GM21737 (cell line): ENCODE data around the gene FBXO28.
"Not testable (repeated sequence)": the region's sequence is repeated elsewhere in the genome, so short reads cannot be mapped to it uniquely, and the experiment has no call there.

Experiments
- ATAC-seq: cut with Tn5 transposase; IDR thresholded peaks from one replicate; pipeline ENCODE4 v1.9.1; 2021; ENCODE audit warnings: mild to moderate bottlenecking, moderate library complexity; ENCODE audit not compliant: unreplicated experiment

Gene FBXO28

GRCh38 chr1:224183591-224184312, 69.8 kb downstream of the FBXO28 start:
- peak; percentile 48 for ATAC-seq

- no peak for ATAC-seq
Observed at GRCh38 chr1:224185208-224185607, 71.3 kb downstream of the FBXO28 start.

- ATAC-seq, result no peak
Observed at GRCh38 chr1:224188286-224188685, 74.4 kb downstream of the FBXO28 start.

- no peak for ATAC-seq
Observed at GRCh38 chr1:224189561-224189960, 75.7 kb downstream of the FBXO28 start.

GRCh38 chr1:224192082-224192788, 78.3 kb downstream of the FBXO28 start:
- no peak for ATAC-seq

- no peak for ATAC-seq
Observed at GRCh38 chr1:224193319-224193966, 79.5 kb downstream of the FBXO28 start.

GRCh38 chr1:224196813-224197600, 83.1 kb downstream of the FBXO28 start:
- ATAC-seq, result no peak

GRCh38 chr1:224198572-224198971, 84.7 kb downstream of the FBXO28 start:
- ATAC-seq, result no peak

GRCh38 chr1:224199679-224200078, 85.8 kb downstream of the FBXO28 start:
- ATAC-seq, result no peak

- ATAC-seq, result no peak
Observed at GRCh38 chr1:224201383-224201782, 87.5 kb downstream of the FBXO28 start.

- no peak for ATAC-seq
Observed at GRCh38 chr1:224201853-224202252, 87.9 kb downstream of the FBXO28 start.

GRCh38 chr1:224203243-224204016, 89.5 kb downstream of the FBXO28 start:
- ATAC-seq, result peak; percentile 67

- ATAC-seq, result no peak
Observed at GRCh38 chr1:224205438-224205840, 91.5 kb downstream of the FBXO28 start.

- ATAC-seq, result not testable (repeated sequence)
Observed at GRCh38 chr1:224205931-224206538, 92.1 kb downstream of the FBXO28 start.

GRCh38 chr1:224211206-224211962, 97.5 kb downstream of the FBXO28 start:
- ATAC-seq, result no peak
